Stimulated activated CD8-positive, alpha-beta memory T cell treated with anti-CD3 and anti-CD28 coated beads, Interleukin-4, amount 100 ng/mL, for 4 hours (primary cell): Measurements from ENCODE around the gene NELL1.

ENCODE experiments used
- DNase-seq, 2 donors: peaks; one replicate each; pipeline ENCODE4 v3.0.0-alpha.2; 2020; ENCODE audit warnings: low read depth in 2 of 2, low spot score in 1 of 2

The NELL1 gene

DNA sequence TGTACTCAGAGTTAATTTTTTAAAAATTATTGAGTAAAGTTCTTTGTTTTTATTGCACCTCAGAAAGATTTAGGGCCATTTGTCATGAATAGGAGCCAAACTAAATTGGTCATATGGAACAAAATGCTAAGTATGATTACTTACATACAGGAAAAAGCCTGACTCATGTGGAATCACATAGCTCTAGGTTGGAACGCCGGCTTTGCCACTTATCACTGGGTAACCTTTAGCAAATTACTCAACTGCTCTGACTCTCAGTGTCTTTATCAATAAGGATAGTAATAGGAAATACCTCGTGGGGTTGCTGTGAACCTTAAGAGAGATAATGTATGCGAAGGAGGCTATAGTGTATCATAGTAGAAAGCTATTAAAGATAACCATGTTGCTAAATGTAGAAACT, 638.5 kb downstream of the NELL1 start:
- DNase-seq = no peak

DNA sequence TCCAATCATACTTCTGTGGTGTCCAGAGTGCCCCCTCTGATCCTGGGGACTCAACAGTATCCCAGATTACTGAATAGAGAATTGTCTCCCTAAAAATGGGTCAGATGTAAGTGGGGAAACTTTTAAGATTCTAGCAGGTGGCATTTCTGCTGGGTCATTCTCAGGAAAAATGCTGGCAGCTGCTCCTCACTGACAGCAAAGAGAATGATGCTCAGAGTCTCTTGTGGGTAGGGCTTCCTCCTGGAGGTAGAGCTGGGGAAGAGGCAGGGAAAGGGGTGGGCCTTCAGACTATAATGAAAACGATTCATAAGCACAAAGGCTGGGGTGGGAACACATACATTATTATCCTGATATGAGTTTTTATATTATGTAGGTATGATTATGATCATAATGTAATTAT, 647.2 kb downstream of the NELL1 start:
- no peak for DNase-seq

DNA sequence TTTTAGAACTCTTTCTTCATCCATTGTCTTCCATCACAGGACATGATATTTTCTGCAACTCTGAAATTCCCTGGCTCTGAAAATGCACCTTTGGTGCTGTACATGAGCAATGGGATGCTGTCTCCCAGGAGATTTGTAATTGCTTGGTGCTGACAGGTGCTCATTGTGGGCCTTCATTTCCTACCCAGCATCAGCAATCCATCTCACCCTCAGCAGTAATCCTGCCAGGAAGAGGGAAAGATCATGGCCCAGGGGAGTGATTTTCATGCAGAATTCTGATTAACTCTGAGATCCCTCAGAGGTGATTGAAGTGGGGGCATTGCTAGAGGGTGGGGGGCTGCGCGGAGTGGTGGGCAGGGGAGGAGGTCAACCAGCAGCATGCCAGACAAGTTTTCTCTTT, 651.7 kb downstream of the NELL1 start:
- DNase-seq = no peak

DNA sequence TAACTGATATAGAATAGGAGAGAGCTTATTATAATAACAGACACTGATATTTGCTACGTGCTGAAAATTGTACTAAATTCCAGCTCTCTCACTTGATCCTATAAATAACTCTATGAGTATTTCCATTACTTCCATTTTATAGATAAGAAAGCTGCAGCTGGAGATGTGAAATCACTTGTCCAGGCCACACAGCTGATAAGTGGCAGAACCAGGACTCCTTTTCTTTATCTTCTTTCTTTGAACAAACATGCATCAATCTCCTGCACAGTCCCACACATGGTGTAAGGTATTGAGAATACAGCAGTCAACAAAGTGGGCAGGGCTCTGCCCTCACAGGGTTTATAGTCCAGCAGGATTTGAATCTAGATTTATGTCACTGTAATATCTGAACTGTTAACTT, 652.1 kb downstream of the NELL1 start:
- no peak for DNase-seq

DNA sequence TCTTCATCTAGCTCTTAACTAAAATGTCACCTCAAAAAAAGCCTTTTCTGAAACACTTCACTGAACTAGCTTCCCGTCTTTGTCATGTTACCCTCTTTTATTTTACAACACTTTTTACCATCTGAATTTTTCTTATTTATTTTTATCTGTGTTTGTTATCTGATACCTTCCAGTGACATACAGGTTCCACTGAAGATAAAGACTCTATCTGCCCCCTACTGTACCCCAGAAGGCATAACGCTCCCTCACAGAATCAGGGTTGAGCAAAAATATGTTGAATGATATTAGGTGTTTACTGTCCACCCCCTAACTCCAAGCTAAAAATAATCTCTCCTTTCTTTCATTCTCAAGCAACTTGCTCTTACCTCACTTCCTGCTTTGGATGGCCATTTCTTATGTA, 654.2 kb downstream of the NELL1 start:
- DNase-seq = no peak

DNA sequence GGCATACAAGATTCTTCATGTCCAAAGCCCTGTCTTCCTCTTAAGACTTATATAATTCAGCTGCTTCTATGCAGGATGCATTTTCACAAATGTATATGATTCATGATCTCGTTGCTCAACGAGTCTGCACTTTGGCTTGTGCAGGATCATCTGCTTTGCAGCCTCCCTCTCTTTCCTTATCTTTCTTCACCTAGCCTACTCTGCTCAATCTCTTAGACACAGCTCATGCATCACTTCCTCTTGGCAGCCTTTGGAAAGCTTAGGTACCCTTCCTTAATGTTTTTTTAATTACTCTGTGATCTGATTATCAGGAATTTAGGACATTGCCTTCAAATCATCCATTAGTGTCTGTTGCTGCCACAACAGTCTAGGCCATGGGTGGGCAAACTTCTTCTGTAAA, 673.8 kb downstream of the NELL1 start:
- no peak for DNase-seq

DNA sequence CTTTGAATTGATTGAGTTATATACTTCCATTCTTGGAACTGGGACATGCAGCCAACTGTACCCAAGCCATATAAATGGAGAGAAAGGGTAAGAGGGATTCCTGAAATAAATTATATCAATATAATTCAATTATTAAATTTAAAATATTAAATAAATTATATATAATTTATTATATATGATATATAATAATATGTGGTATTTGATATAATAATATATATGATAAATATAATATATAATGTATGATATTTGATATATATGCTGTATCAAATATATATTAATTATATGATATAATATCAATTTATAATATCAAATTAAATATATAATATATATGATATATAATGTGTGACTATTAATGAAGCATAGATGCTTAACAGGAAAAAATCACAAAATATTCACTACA, 677.0 kb downstream of the NELL1 start:
- no peak for DNase-seq

DNA sequence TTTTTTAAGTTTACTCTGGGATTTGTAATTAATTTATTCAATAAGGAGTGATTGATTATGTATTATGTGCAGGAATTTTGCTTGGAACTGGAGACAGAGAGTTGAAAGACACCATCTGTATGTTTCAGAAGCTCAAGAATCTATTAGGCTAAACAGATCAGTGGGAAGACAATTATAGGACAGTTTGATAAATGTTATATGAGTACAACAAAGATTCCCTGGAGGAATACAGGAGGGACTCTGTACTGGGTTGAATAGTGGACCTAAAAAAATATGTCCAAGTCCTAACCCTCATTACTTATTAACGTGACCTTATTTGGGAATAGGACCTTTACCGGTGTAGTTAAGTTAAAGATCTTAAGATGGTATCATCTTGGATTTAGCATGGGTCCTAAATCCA, 681.2 kb downstream of the NELL1 start:
- no peak for DNase-seq

DNA sequence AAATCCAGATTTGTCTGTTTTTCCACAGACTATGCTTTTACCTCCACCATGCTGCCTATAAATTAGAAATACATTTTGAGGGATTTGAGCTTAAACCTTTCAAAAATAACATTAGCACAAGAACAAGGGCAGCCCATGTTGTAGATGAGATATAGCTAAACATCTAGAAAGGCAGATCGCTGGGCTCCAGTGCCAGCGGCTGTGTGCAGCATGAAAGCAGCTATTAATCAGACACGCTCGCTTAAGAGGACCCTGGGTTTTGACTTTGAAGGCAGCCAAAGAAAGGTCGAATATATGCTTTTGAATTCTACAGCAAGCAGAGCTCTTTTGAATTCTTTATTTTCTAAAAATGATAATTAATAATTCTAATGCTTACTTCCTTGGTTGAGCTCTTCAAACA, 684.0 kb downstream of the NELL1 start:
- no peak for DNase-seq

DNA sequence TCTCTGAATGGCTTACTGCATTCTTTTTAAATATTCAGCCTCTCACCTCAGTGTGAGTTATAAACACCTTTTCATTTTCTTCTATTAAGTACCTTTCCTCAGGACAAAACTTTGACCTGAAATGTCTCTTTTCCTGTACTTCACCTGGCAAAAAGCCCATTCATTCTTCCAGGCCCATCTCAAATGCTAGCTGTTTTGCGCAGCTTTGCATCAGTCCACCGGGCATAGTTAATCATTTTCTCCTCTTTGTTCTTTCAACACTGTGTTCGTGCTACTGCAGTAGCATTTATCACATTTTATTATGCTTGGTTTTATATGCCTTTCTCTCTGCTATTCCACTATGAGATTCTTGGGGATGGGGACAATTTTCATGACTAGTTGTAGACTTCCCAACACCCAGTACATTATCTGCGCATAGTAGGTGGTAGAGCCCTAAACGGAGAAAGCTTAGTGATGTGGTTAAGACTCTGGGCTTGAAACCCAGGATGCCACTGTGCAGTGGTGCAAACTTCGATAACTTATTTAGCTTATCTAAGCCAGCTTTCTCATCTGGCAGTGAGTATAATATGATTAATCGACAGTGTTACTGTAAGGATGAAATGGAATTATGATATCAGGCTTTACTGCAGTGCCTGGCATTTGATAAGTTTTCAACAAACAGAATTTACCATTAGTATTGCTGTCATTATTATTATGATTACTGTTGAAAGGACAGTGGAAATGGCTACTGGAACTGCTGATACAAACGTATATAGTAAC, 695.7 kb downstream of the NELL1 start:
- DNase-seq = no peak

DNA sequence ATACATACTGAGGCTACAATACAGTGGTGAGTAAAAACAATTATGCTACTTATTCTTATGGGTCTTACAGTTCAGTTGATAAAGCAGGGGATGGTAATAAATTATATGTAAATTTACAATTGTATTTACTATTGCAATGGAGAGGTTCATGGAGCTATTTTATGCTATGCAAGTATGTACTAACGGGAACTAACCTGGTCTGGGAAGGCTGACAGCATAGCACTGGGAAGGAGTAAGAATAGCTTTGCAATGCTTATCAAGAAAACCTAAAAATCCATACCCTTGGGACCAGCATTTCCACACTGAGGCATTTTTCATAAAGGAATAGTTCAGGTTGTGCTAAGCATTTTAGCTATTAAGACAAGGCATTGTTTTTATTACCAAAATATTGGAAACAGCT, 700.6 kb downstream of the NELL1 start:
- DNase-seq = no peak

DNA sequence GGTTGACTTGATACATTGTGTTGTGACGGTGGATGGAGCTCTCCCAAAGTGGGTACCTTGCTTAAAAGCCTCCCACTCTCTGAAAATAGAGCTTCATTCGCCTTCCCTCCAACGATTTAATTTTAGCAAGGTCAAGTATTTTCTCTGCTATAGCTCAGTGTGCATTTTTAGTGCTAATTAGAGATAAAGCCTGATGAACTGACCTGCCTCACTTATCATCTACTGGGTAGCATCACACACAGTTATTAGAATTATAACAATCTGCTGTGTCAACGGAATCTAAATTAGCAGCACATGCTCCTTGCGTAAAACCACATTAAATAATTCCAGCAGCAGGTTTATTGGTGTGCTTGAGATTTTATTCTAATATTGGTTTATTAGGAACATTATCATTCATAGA, 701.7 kb downstream of the NELL1 start:
- no peak for DNase-seq

DNA sequence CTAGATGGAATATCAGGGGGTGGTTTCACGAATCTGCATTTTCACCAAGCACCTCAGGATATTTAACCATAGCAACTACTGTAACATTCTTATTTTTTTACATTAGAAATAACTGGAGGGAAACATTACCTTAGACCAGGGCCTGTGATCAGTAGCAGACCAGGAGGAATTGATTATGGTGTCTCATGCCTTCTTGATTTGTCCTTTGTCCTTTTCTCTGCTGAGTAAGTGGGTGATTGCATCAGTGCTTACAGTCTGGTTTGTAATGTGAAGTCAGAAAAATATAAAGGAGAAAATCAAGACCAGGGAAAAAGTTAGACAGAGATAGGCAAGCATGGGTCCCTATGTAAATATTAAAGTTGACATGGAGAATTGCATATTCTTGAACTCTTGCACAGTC, 703.3 kb downstream of the NELL1 start:
- DNase-seq = no peak

DNA sequence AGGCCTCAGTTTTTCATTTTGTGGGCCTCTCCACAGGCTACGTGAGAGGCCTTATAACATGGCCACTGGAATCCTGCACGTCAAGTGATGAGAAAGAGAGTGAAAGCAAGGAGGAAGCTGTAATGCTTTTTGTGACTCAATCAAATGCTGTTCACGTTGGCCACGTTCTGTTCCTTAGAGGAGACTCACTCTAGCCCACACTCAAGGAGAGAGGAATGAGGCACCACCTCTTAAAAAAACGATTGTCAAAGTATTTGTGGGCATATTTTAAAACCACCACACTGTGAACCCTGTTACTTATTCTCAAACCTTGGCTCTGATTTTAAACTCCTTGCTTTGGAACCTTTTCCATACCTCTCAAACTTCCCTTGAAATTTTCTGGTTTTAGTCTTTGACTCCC, 705.0 kb downstream of the NELL1 start:
- no peak for DNase-seq

DNA sequence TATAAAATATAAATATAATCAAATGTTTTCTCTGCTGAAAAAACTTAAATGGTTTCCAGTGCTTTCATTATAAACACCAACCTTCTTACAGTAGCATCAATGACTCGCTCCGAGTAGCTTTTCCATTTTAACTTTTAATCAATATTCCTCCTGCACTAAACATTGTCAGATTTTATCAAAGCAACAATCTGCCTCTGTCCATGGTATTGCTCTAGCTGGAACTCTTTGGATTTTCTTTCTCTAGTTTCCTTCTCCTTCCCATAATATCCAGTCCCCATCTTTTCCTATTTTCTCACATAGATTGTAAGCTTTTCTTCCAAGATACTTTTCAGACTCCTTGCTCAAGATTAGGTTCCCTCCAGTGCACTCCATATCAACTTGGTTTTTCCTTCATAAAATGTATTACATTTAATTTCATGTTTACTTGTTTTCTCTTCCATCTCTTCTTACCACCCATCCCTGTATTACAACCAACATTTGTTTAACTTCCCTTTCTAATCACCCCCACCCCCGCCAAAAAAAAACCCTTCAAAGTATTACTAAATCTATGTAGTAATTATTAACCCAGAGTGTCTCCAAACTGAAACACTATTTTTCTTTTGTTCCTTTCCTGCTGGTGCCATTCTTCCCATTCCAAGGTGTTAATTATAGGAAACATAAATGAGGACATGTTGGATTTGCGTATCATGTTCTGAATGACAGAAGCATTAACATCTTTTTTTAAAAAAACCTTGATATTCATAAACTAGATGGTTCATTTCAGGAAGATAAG, 716.5 kb downstream of the NELL1 start:
- no peak for DNase-seq

DNA sequence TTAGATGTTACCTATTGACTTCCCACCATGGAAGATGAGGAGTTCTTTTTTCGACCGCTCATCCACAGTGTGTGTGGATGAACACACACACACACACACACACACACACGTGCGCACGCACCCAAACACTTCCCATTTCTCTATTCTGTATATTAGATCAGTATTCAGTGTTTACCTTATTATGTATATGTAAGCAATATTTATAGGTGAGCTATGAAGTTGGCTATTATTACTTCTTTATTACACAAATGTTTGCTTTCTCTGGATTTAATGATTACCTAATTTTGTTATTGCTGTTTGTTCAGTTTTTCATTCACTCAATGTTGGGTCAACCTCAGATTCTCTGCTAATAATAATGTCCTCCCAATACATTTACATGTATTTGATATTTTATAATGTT, 721.0 kb downstream of the NELL1 start:
- no peak for DNase-seq

DNA sequence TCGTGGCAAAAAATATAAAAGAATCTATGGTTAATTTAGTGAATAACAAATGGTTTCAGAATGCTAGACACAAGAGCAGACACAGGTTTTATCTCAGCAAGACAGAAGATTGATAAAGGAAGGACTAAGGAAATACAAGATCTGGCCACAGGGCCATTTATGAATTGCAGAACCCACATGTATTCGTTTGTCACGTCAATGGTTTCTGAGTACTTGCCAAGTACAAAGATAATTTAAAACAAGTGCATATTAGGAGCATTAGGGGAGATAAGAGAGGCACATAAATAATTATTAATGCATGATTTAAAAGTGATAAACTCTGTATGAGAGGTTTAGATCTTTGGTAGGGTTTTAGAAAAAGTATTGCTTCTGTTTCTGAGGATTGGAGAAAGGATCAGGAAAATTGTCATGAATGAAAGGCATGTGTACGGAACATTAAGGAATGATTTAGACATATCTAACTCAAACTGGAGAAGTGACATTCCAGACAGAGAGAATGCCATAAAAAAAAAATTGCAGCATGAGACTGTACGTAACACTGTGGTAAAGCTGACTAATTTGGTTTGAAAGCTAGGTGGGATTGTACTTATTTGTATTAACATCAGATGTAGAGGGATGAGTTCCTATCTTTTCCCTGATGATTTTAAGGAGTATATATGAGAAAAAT, 727.1 kb downstream of the NELL1 start:
- DNase-seq = no peak

DNA sequence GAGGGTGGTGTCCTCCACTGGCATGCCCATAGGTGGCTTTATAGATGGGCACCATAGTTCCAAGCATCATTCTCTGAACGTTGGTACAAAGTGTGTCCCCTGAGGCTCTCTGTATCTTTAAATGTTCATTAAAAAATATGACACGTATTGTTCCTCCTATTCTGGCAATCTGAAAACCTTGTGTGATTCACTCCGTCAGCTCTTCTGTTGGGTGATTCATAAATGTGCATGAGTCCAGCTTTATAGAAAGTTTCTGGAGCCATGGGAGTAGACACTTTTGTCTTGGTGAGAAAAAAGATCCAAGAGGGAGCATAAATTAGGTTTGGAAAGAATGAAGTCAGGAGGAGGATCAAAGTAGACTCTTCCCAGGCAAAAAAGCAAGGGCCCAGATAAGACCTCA, 728.8 kb downstream of the NELL1 start:
- DNase-seq = no peak

DNA sequence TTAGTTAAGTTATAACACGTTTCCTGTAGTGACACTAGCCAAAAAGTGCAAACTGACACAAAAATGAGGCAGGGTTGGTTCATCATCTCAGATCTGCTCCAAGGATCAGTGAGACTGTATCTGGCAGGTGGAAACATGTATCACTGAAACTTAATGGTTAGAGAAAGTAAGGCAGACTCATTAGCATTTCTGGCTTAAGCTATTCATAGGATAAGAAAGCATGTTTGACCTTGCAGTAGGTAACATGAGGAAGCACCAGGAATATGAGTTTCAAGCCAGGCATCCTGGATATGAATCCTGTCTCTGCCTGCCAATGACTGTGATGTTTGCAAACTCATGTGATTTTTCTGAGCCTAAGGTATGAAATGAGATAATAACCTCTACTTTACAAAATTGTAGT, 732.1 kb downstream of the NELL1 start:
- DNase-seq = no peak

DNA sequence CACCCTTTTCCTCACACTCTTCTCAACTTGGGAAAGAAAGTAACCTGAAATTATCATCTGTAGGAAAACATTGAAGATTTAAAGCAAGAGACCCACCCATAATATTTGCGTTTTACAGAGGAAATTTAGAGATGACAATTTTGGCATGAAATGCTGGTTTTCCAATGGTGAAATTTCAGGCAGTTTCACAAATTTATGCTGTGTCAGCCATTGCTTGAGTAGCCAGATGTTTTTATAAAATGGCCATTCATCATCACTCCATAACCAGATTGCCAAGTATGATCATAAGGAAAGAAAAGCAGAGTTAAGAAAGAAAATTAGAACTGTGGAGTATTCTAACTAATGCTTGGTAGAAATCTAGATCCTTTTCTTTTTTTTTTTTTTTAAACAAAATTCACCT, 732.9 kb downstream of the NELL1 start:
- no peak for DNase-seq

DNA sequence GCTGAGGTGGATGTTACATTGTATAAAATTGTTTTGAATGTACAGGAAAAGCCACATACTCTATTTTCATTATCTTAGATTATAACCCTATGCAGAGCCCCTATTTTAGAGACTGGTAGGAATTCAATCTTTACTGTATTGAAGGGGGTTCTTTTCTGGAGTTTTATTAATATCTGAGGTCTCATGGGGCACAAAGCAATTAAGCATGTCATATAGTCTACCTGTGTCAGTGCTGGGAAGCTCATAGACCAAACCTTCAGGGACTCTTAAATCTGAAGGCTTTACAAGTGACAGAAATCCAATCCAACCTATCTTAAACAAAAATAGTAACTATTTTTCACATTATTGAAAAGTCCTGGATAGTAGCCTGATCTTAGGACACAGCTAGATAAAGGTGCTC, 733.7 kb downstream of the NELL1 start:
- no peak for DNase-seq

DNA sequence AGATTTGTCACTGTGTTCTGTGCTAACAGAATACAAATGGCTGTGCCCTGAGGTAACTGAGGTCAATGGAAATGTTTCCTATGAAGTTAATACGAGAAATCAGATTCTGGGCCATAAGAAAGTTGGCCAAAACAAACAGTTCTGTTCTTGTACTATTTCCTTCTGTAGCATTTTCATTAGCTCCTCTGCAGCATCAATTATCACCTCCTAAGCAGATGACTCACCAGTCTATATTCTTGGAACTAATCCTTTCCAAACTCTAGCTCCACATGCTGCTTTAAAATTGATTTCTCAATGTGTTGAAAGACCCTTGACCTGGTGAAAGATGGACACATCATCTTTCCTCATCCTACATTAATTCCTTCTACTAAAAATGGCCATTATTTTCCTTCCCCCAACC, 736.0 kb downstream of the NELL1 start:
- DNase-seq = no peak
